LHCN-M2 (cell line): ENCODE data around the gene TPI1. TPM values are rescaled to one million over a fixed set of nuclear protein-coding genes. Genes with fewer than 3 reads are reported as not detected.
"Not testable (repeated sequence)": the region's sequence is repeated elsewhere in the genome, so short reads cannot be mapped to it uniquely, and the experiment has no call there.

Source experiments
- DNase-seq: peaks from one replicate; pipeline ENCODE4 v3.0.0-alpha.2; 2012; ENCODE audit warnings: low read depth
- total RNA-seq: library from RNA; depleted of rRNA; stranded (reverse); fragments of >200 nt; gene quantifications from 2 replicates; pipeline ENCODE4 v1.2.3, GENCODE V29; 2014

TPI1 gene
- total RNA-seq, 1 experiment from 2014 or later, result 2,020 TPM

GRCh38 chr12:6890789-6891645, 23.7 kb downstream of the TPI1 start:
- peak; percentile 94 for DNase-seq

GRCh38 chr12:6891646-6892001, 24.3 kb downstream of the TPI1 start:
- DNase-seq, result no peak

GRCh38 chr12:6892683-6893082, 25.4 kb downstream of the TPI1 start:
- not testable (repeated sequence) for DNase-seq

GRCh38 chr12:6894321-6894720, 27.0 kb downstream of the TPI1 start:
- DNase-seq, result no peak

- no peak for DNase-seq
Measured at GRCh38 chr12:6896846-6897435, 29.6 kb downstream of the TPI1 start.

GRCh38 chr12:6899427-6899826, 32.1 kb downstream of the TPI1 start:
- no peak for DNase-seq

GRCh38 chr12:6899837-6900519, 32.6 kb downstream of the TPI1 start:
- DNase-seq, result peak; percentile 40

GRCh38 chr12:6902448-6902847, 35.1 kb downstream of the TPI1 start:
- DNase-seq, result no peak

GRCh38 chr12:6903722-6904121, 36.4 kb downstream of the TPI1 start:
- DNase-seq, result no peak

GRCh38 chr12:6904280-6905276, 37.2 kb downstream of the TPI1 start, which contains the start of gene LRRC23:
Gene LRRC23 (plus strand): TSS chr12:6904822. CDS start chr12:6905634, 812 bp downstream.
- peak; percentile 92 for DNase-seq

GRCh38 chr12:6905414-6906040, 38.2 kb downstream of the TPI1 start:
- DNase-seq, result no peak

GRCh38 chr12:6908141-6908540, 40.8 kb downstream of the TPI1 start:
- not testable (repeated sequence) for DNase-seq

- no peak for DNase-seq
Measured at GRCh38 chr12:6909421-6910145, 42.3 kb downstream of the TPI1 start.

- DNase-seq, result no peak
Measured at GRCh38 chr12:6912164-6912935, 45.0 kb downstream of the TPI1 start.

GRCh38 chr12:6914246-6914946, 47.1 kb downstream of the TPI1 start, which contains the start of gene ENO2:
Gene ENO2 (plus strand): TSS chr12:6914580. CDS start chr12:6915833, 1,253 bp downstream.
- DNase-seq, result peak; percentile 47

GRCh38 chr12:6914947-6915788, 47.8 kb downstream of the TPI1 start:
- no peak for DNase-seq

GRCh38 chr12:6915789-6916285, 48.5 kb downstream of the TPI1 start:
- no peak for DNase-seq
